Measurements from ENCODE around the gene HNRNPUL1.

The HNRNPUL1 gene

DNA sequence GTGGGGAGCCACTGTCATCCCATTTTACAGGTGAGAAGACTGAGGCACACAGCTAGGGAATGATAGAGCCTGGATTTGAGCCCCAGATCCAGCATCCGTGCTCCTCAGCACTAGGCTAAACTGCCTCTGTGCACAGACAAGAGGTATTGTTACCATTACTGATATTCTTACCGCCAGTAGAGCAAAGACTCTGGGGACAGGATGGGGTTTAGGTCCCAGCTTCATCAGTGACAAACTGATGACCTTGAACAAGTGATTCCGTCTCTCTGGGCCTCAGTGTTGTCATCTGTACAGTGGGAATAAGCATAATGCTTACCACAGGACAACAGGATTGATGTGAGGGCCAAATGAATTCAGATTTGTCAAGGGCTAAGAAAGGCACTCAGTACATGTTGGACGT lies 28.7 kb upstream of the HNRNPUL1 start:
- no peak for DNase-seq (ENCODE audit: low read depth)
- H3K4me3 ChIP-seq (replicated peaks; ENCODE audit: low read depth, low read length), result no peak overlapping the region
- TF ChIP-seq CTCF (IDR thresholded peaks at IDR 0.05; ENCODE audit: low read length, missing control alignments), result no peak

DNA sequence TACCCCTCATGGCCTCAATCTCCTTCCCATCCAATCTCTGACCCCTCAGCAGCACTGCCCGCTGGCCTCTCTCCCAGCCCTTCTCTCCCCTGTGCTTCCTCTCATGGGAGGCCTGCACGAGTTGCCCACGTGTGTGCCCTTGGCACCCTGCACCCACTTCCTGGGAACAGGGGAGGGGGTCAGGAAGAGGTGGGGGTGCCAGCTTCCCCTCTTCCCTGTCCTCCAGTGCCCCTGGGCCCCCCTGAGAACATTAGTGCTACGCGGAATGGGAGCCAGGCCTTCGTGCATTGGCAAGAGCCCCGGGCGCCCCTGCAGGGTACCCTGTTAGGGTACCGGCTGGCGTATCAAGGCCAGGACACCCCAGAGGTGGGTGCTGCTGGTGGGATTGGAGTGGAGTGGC lies 25.9 kb upstream of the HNRNPUL1 start:
- TF ChIP-seq CTCF (IDR thresholded peaks at IDR 0.05; ENCODE audit: low read length, missing control alignments), result no peak
- H3K4me3 ChIP-seq (replicated peaks; ENCODE audit: low read depth, low read length), result no peak overlapping the region
- no peak for DNase-seq (ENCODE audit: low read depth)

- TF ChIP-seq CTCF (IDR thresholded peaks at IDR 0.05; ENCODE audit: low read length, missing control alignments), result no peak
- H3K4me3 ChIP-seq (replicated peaks; ENCODE audit: low read depth, low read length), result no peak overlapping the region
- no peak for DNase-seq (ENCODE audit: low read depth)
Measured at GRCh38 chr19:41239363-41239762, 24.8 kb upstream of the HNRNPUL1 start.

DNA sequence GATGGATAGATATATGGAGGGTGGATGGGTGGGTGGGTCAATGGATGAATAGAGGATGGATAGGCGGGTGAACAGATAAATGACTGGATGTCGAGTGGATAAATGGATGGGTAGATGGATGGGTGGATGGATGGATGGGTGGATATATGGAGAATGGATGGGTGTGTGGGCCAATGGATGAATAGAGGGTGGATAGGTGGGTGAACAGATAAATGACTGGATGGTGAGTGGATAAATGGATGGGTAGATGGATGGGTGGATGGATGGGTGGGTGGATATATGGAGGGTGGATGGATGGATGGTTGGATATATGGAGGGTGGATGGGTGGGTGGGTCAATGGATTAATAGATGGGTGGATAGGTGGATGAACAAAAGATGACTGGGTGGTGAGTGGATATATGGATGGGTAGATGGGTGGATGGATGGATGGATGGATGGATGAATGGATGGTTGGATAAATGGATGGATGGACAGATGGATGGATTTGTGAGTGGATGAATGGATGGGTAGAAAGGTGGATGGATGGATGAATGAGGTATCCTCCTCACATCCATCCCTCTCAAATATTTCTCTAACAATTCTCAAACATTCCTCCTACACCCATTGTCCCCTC lies 24.1 kb upstream of the HNRNPUL1 start:
- no peak for DNase-seq (ENCODE audit: low read depth)
- no peak for TF ChIP-seq CTCF (IDR thresholded peaks at IDR 0.05; ENCODE audit: low read length, missing control alignments)
- H3K4me3 ChIP-seq (replicated peaks; ENCODE audit: low read depth, low read length), result no peak overlapping the region

DNA sequence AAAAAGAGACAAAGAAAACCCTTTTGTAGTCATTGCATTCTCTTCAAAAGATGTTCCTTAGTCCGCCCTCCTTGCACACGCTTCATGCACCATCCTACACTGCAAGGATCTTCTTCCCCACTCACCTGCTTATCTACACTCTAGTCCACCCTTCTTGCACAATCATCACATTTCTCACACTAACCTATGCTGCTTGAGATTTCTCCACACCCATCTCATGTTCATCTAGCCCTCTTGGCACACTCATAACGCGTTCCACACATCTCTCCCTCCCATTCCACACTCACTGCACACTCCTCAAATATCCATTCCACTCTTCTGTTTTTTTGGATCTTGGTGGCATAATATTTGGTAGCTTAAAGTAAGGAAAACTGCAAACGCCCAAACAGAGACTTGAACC lies 22.3 kb upstream of the HNRNPUL1 start:
- no peak overlapping the region for H3K4me3 ChIP-seq (replicated peaks; ENCODE audit: low read depth, low read length)
- no peak for TF ChIP-seq CTCF (IDR thresholded peaks at IDR 0.05; ENCODE audit: low read length, missing control alignments)
- DNase-seq (ENCODE audit: low read depth), result no peak

GRCh38 chr19:41244117-41244516 lies 20.1 kb upstream of the HNRNPUL1 start:
- TF ChIP-seq CTCF (IDR thresholded peaks at IDR 0.05; ENCODE audit: low read length, missing control alignments), result no peak
- no peak overlapping the region for H3K4me3 ChIP-seq (replicated peaks; ENCODE audit: low read depth, low read length)
- DNase-seq (ENCODE audit: low read depth), result no peak

DNA sequence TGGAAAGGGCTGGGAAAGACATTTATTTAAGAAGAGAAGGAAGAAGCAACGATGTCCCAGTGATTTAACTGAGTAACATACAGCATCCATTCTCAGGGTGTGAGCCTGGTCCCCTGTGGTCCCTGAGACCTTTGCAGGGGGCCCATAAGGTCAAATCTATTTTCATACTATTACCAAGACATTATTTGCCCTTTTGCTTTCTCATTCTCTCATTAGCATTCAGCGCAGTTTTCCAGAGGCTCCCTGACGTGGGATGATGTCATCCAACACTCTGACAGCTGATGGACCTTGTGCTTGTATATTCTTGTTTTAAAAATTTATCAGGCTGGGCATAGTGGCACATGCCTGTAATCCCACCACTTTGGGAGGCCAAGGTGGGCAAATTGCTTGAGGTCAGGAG lies 18.3 kb upstream of the HNRNPUL1 start:
- DNase-seq (ENCODE audit: low read depth), result no peak
- no peak for TF ChIP-seq CTCF (IDR thresholded peaks at IDR 0.05; ENCODE audit: low read length, missing control alignments)
- no peak overlapping the region for H3K4me3 ChIP-seq (replicated peaks; ENCODE audit: low read depth, low read length)

All from fibroblast of pulmonary artery (primary cell).